Measurements from ENCODE around the gene TRIM71. TPM values are rescaled to one million over a fixed set of nuclear protein-coding genes. Genes with fewer than 3 reads are reported as not detected.
"Not testable (repeated sequence)": the region's sequence is repeated elsewhere in the genome, so short reads cannot be mapped to it uniquely, and the experiment has no call there.

TRIM71 gene
- total and polyA plus RNA-seq, 12 donors = 0.03 to 0.25 (median 0.17) TPM; not detected in 8

DNA sequence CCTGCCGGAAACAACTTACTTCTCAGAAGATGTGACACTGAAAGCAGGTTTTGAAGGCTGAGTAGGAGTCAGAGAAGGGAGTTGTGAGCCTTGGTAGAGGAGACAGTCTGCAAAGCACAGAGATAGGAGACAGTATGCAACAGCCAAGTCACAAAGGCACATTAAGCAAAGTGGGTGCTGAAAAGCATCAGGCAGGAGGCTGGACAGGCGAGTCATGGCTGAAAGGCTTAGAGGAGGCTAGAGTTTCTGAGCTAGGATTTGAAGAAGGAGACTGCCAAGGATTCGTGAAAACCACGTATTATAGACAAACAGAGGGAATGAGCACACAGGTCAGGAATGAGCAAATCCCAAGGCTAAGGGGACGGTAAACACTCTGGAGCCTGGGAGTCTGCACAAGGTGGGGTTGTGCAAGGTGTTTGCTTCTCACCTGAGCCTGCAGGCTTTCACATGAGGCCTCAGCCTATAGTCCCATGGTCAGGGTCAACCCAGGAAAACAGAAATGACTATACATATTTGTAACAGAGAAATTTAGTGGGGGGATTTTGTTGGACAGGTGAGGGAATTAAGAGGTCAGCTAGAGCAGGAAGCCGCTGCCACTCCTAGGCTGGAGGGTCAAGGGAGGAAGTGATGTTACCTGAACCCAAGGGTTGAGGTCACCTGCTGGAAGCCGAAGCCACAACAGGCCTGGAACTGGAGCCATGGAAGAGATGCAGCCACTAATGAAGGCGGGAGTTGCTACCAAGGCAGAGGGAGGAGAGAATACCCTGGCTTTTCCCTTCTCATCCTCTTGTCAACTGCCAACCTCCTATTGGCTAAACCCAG is 23.1 kb upstream of the TRIM71 start:
- 82 to 85% (median 83%) methylated on average over 8 of the region's 8 CpGs for WGBS, 4 donors
- Histone ChIP-seq H3K27ac (no peak overlapping the region), H3K9me3 (replicated peaks in 1 of 3) (no peaks in the 10 kb centered on the region), H3K36me3 (replicated peaks in 1 of 2) (no peaks in the 10 kb centered on the region), H3K4me1 (replicated peaks in 1 of 2) (no peaks in the 10 kb centered on the region), H3K4me3 (no peak overlapping the region), H3K27me3 (no peaks in the 10 kb centered on the region)
- DNase-seq = no peak
- intact Hi-C loops (cut with DNase I) = no loop called here
- TF ChIP-seq, protein P1, sequence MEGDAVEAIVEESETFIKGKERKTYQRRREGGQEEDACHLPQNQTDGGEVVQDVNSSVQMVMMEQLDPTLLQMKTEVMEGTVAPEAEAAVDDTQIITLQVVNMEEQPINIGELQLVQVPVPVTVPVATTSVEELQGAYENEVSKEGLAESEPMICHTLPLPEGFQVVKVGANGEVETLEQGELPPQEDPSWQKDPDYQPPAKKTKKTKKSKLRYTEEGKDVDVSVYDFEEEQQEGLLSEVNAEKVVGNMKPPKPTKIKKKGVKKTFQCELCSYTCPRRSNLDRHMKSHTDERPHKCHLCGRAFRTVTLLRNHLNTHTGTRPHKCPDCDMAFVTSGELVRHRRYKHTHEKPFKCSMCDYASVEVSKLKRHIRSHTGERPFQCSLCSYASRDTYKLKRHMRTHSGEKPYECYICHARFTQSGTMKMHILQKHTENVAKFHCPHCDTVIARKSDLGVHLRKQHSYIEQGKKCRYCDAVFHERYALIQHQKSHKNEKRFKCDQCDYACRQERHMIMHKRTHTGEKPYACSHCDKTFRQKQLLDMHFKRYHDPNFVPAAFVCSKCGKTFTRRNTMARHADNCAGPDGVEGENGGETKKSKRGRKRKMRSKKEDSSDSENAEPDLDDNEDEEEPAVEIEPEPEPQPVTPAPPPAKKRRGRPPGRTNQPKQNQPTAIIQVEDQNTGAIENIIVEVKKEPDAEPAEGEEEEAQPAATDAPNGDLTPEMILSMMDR (IDR thresholded peaks at IDR 0.05) = no peak
- TF ChIP-seq POLR2A (IDR thresholded peaks at IDR 0.05) = no peak

DNA sequence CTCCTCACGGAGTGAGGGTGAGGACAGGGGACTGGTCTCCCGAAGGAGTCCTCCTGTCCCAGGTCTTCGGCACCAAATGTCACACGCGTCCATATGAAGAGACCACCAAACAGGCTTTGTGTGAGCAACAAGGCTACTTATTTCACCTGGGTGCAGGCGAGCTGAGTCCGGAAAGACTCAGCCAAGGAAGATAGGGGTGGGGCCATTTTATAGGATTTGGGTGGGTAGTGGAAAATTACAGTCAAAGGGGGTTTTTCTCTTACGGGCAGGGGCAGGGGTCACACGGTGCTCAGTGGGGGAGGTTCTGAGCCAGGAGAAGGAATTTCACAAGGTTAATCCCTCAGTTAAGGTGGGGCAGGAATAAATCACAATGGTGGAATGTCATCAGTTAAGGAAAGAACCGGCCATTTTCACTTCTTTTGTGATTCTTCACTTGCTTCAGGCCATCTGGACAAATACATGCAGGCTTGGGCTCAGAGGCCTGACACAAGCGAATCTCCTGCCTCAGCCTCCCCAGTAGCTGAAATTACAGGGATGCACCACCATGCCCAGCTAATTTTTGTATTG is 21.3 kb upstream of the TRIM71 start:
- H3K9me3 ChIP-seq (replicated peaks in 1 of 3); intact Hi-C loops (cut with DNase I); H3K4me3 ChIP-seq; H3K27ac ChIP-seq; H3K36me3 ChIP-seq (replicated peaks in 1 of 2); DNase-seq; H3K4me1 ChIP-seq (replicated peaks in 1 of 2); H3K27me3 ChIP-seq: not testable (repeated sequence)
- 76 to 85% (median 80%) methylated on average over 11 of the region's 11 CpGs for WGBS, 4 donors

DNA sequence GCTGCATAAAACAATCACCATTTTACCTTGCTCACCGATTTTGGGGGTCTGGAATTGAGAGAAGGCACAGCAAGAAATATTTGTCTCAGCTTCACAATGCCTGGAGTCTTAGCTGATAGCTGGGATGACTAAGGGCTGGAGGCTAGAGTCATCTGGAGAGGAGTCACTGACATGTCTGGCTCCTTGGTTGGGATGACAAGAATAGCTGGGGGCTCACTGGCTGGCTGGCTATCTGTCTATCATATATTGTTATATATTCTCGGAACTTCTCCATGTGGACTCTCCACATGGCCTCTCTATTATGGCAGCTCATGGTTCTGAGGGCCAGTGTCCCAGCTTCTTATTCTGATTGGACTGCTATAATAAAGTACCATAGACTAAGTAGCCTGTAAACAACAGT is 20.0 kb upstream of the TRIM71 start:
- Histone ChIP-seq H3K9me3 (replicated peaks in 1 of 3) (no peaks in the 10 kb centered on the region), H3K36me3 (replicated peaks in 1 of 2) (no peaks in the 10 kb centered on the region), H3K27ac (no peak overlapping the region), H3K4me3 (no peak overlapping the region), H3K27me3 (no peaks in the 10 kb centered on the region), H3K4me1 (replicated peaks in 1 of 2) (no peaks in the 10 kb centered on the region)
- no peak for DNase-seq
- WGBS, 4 donors = 55 to 80% (median 67%) methylated on average over 2 of the region's 2 CpGs
- intact Hi-C loops (cut with DNase I) = no loop called here
- no peak for TF ChIP-seq POLR2A (IDR thresholded peaks at IDR 0.05)
- TF ChIP-seq, protein P1 (IDR thresholded peaks at IDR 0.05) = no peak

DNA sequence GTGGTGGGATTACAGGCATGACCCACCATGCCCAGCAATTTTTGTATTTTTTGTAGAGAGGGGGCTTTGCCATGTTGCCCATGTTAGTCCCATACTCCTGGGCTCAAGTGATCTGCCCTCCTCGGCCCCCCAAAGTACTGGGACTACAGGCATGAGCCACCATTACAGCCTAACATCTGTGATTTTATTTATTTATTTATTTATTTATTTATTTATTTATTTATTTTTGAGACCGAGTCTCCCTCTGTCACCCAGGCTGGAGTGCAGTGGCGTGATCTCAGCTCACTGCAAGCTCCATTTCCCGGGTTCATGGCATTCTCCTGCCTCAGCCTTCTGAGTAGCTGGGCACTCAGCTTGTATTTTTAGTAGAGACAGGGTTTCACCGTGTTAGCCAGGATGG is 16.4 kb upstream of the TRIM71 start:
- H3K27me3 ChIP-seq; H3K27ac ChIP-seq; intact Hi-C loops (cut with DNase I); DNase-seq; H3K4me1 ChIP-seq (replicated peaks in 1 of 2); H3K9me3 ChIP-seq (replicated peaks in 1 of 3); H3K36me3 ChIP-seq (replicated peaks in 1 of 2); H3K4me3 ChIP-seq: not testable (repeated sequence)
- WGBS, 4 donors = 90 to 95% (median 93%) methylated on average over 5 of the region's 5 CpGs

DNA sequence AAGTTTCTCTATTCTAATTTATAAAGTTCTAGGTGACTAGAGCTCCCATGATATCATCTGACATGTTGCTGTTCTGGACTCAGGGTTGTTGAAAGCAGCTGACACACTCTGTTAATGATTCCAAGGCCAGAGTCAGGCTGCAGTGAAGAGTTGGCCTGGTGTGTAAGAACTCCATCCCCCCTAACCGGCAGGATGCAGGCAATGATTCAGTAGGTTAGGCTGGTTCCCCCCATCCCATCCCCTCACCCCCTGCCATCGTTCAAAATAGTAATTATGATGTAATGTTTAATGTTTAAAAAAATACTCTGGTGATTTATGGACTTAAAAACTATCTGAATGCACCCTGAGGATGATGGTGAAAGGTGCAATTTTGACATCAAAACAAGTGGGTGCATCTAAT is 4.6 kb upstream of the TRIM71 start:
- Histone ChIP-seq H3K9me3 (replicated peaks in 1 of 3) (no peaks in the 10 kb centered on the region), H3K4me3 (no peak overlapping the region), H3K36me3 (replicated peaks in 1 of 2) (no peaks in the 10 kb centered on the region), H3K4me1 (replicated peaks in 1 of 2) (peaks cover 13 to 14% of the 10 kb centered on the region in 2 donors), H3K27ac (no peak overlapping the region), H3K27me3 (peaks cover 26% of the 10 kb centered on the region)
- DNase-seq = no peak
- no peak for TF ChIP-seq POLR2A (IDR thresholded peaks at IDR 0.05)
- TF ChIP-seq, protein P1 (IDR thresholded peaks at IDR 0.05) = no peak
- 21 to 30% (median 24%) methylated on average over 2 of the region's 2 CpGs for WGBS, 4 donors
- intact Hi-C loops (cut with DNase I) = no loop called here
